HepG2 (cell line): ENCODE results near the gene ORMDL3. TPM values are rescaled to one million over a fixed set of nuclear protein-coding genes. Genes with fewer than 3 reads are reported as not detected.

Experiments used
- ATM ChIP-seq: fragments of 450-650 bp; IDR thresholded peaks from 2 replicates; pipeline ENCODE4 v1.7.1; 2017; ENCODE audit warnings: mild to moderate bottlenecking, borderline replicate concordance
- CBX1 ChIP-seq: IDR thresholded peaks from one replicate; pipeline ENCODE4 v1.6.1; 2016; ENCODE audit warnings: antibody characterized with exemption, low read depth
- CCAR2 ChIP-seq: fragments of 200-400 bp; formaldehyde crosslinking; optimal IDR thresholded peaks from 2 replicates; pipeline ENCODE3; 2018; ENCODE audit warnings: low read depth, mild to moderate bottlenecking, low read length, moderate library complexity
- DNMT3B ChIP-seq: conservative IDR thresholded peaks from 2 replicates; pipeline ENCODE4 v1.6.1; 2016; ENCODE audit warnings: missing biosample characterization, control low read depth
- FOSL2 ChIP-seq: sonication (generic); formaldehyde crosslinking; IDR thresholded peaks from 2 replicates; pipeline ENCODE4 v1.4.0; 2020; ENCODE audit warnings: missing genetic modification reagents
- GFI1 ChIP-seq: sonication (generic); formaldehyde crosslinking; IDR thresholded peaks from 2 replicates; pipeline ENCODE4 v1.5.0; 2020; ENCODE audit warnings: missing genetic modification reagents, mild to moderate bottlenecking, borderline replicate concordance
- HOXA3 ChIP-seq: sonication (generic); formaldehyde crosslinking; IDR thresholded peaks from 2 replicates; pipeline ENCODE4 v1.5.0; 2020; ENCODE audit warnings: missing genetic modification reagents
- KLF15 ChIP-seq: sonication (generic); formaldehyde crosslinking; IDR thresholded peaks from 2 replicates; pipeline ENCODE4 v1.8.1; 2023; ENCODE audit warnings: borderline replicate concordance, mild to moderate bottlenecking, inconsistent platforms, missing genetic modification reagents, mixed read lengths
- MBD4 ChIP-seq: IDR thresholded peaks from 2 replicates; pipeline ENCODE4 v1.6.1; 2012; ENCODE audit warnings: low read length, inconsistent platforms, borderline replicate concordance
- MIXL1 ChIP-seq: IDR thresholded peaks from 2 replicates; pipeline ENCODE4 v1.6.1; 2016
- NFE2L1 ChIP-seq: sonication (generic); formaldehyde crosslinking; IDR thresholded peaks from 2 replicates; pipeline ENCODE4 v1.4.0; 2020; ENCODE audit warnings: missing genetic modification reagents, mild to moderate bottlenecking, borderline replicate concordance
- NR1H2 ChIP-seq: sonication (generic); formaldehyde crosslinking; IDR thresholded peaks from 2 replicates; pipeline ENCODE4 v1.8.1; 2022; ENCODE audit warnings: low read depth, missing genetic modification reagents, borderline replicate concordance
- PPARG ChIP-seq: conservative IDR thresholded peaks from 2 replicates; pipeline ENCODE4 v1.6.1; 2016; ENCODE audit warnings: missing biosample characterization, missing genetic modification reagents
- RELA ChIP-seq: sonication (generic); formaldehyde crosslinking; IDR thresholded peaks from 2 replicates; pipeline ENCODE4 v1.4.0; 2020; ENCODE audit warnings: missing genetic modification reagents
- SOX13 ChIP-seq, 3 experiments: fragments of 450-650 bp in 1 of 3; sonication (generic) in 1 of 3; formaldehyde crosslinking in 1 of 3; IDR thresholded peaks in 2 of 3; conservative IDR thresholded peaks in 1 of 3; 2 replicates each; pipeline versions ENCODE4 v1.5.0 to v1.6.1; 2016 to 2020; ENCODE audit warnings: antibody characterized with exemption in 1 of 3, mild to moderate bottlenecking in 1 of 3, missing compliant biosample characterization in 1 of 3, missing genetic modification reagents in 1 of 3, moderate library complexity in 1 of 3
- SP1 ChIP-seq, 2 experiments: fragments of 450-650 bp in 1 of 2; sonication (generic) in 1 of 2; formaldehyde crosslinking in 1 of 2; IDR thresholded peaks; 2 replicates each; pipeline versions ENCODE4 v1.4.0 to v1.6.1; 2016 to 2020; ENCODE audit warnings: missing genetic modification reagents in 1 of 2
- THAP11 ChIP-seq: IDR thresholded peaks from 2 replicates; pipeline ENCODE4 v1.6.1; 2016; ENCODE audit warnings: missing biosample characterization, missing genetic modification reagents
- XBP1 ChIP-seq: sonication (generic); formaldehyde crosslinking; IDR thresholded peaks from 2 replicates; pipeline ENCODE4 v1.5.0; 2020; ENCODE audit warnings: missing genetic modification reagents
- ZBTB21 ChIP-seq: sonication (generic); formaldehyde crosslinking; IDR thresholded peaks from 2 replicates; pipeline ENCODE4 v1.4.0; 2020; ENCODE audit warnings: missing genetic modification reagents
- ZFP90 ChIP-seq: sonication (generic); formaldehyde crosslinking; IDR thresholded peaks from 2 replicates; pipeline ENCODE4 v1.8.0; 2022; ENCODE audit warnings: missing genetic modification reagents, mild to moderate bottlenecking, inconsistent platforms, borderline replicate concordance
- ZNF674 ChIP-seq: sonication (generic); formaldehyde crosslinking; IDR thresholded peaks from 2 replicates; pipeline ENCODE4 v1.5.0; 2020; ENCODE audit warnings: low read depth, mild to moderate bottlenecking, missing genetic modification reagents
- polyA plus RNA-seq, 8 experiments: library from polyadenylated mRNA; depleted of rRNA in 3 of 8; stranded (reverse) in 7 of 8; unstranded in 1 of 8; fragments of >200 nt; fragmentation: Illumina TruSeq in 4 of 8; extraction: Trizol in 4 of 8; gene quantifications; 2 replicates each; pipeline versions ENCODE4 v1.2.1 to v1.2.3, GENCODE V29; 2011 to 2016; ENCODE audit warnings: low read depth in 4 of 8, missing spikeins in 1 of 8, mixed read lengths in 1 of 8; ENCODE audit not compliant: insufficient read depth in 1 of 8
- total RNA-seq, 5 experiments: library from RNA; depleted of rRNA; stranded (reverse); fragments of >200 nt; fragmentation: Illumina TruSeq; extraction: Trizol; gene quantifications; 2 replicates each; pipeline ENCODE4 v1.2.3, GENCODE V29; 2016; ENCODE audit warnings: low read depth in 1 of 5
- TF ChIP-seq, protein P1 (sequence below): sonication (generic); formaldehyde crosslinking; IDR thresholded peaks from 2 replicates; pipeline ENCODE4 v1.4.0; 2020; ENCODE audit warnings: missing genetic modification reagents
- TF ChIP-seq, protein P2 (sequence below): sonication (generic); formaldehyde crosslinking; IDR thresholded peaks from 2 replicates; pipeline ENCODE4 v1.4.0; 2020; ENCODE audit warnings: missing genetic modification reagents, mild to moderate bottlenecking, borderline replicate concordance
- TF ChIP-seq, protein P3 (sequence below): IDR thresholded peaks from 2 replicates; pipeline ENCODE4 v1.6.1; 2016; ENCODE audit warnings: missing genetic modification reagents, missing compliant biosample characterization
- TF ChIP-seq, protein P4 (sequence below): sonication (generic); formaldehyde crosslinking; IDR thresholded peaks from 2 replicates; pipeline ENCODE4 v1.5.0; 2020; ENCODE audit warnings: mild to moderate bottlenecking, low read depth, missing genetic modification reagents, borderline replicate concordance
- TF ChIP-seq, protein P5 (sequence below): sonication (generic); formaldehyde crosslinking; IDR thresholded peaks from 2 replicates; pipeline ENCODE4 v1.8.0; 2022; ENCODE audit warnings: mild to moderate bottlenecking, missing genetic modification reagents

ORMDL3 gene
- total and polyA plus RNA-seq, 2 of the 13 experiments (the other 11 are each of a cell fraction or from before 2014, with no cell fraction given), result 181 to 384 TPM

DNA sequence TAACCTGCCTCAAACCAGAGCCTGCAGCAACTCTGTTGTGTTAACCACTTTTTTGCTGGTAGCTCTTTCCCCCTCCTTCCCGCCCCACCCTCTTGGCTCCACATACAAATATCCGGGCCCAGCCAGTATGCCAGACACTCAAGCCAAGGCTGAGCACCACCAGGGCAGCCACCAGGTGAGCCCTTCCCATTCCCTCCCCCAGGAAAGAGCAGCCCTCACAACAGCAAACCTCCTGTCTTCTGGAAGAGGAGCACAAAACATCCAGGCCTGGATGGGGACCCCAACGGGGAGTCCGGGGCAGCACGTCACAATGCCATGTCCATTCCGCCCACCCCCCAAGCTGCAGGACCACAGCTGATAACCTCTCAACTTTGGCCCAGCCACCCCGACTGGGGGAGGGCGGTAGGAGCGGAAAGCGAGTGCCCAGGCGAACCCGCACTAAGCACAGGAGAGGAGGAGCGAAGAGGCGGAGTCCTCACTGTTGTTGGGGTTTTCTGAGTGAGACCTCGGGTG lies 757 bp downstream of the ORMDL3 start (continued):
- TF ChIP-seq, protein P1, sequence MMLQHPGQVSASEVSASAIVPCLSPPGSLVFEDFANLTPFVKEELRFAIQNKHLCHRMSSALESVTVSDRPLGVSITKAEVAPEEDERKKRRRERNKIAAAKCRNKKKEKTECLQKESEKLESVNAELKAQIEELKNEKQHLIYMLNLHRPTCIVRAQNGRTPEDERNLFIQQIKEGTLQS (CRISPR knock-in tag), result no peak
- TF ChIP-seq, protein P2, sequence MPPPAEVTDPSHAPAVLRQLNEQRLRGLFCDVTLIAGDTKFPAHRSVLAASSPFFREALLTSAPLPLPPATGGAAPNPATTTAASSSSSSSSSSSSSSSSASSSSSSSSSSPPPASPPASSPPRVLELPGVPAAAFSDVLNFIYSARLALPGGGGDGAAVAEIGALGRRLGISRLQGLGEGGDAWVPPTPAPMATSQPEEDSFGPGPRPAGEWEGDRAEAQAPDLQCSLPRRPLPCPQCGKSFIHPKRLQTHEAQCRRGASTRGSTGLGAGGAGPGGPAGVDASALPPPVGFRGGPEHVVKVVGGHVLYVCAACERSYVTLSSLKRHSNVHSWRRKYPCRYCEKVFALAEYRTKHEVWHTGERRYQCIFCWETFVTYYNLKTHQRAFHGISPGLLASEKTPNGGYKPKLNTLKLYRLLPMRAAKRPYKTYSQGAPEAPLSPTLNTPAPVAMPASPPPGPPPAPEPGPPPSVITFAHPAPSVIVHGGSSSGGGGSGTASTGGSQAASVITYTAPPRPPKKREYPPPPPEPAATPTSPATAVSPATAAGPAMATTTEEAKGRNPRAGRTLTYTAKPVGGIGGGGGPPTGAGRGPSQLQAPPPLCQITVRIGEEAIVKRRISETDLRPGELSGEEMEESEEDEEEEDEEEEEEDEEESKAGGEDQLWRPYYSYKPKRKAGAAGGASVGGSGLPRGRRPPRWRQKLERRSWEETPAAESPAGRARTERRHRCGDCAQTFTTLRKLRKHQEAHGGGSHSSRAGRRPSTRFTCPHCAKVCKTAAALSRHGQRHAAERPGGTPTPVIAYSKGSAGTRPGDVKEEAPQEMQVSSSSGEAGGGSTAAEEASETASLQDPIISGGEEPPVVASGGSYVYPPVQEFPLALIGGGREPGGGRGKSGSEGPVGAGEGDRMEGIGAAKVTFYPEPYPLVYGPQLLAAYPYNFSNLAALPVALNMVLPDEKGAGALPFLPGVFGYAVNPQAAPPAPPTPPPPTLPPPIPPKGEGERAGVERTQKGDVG (CRISPR knock-in tag), result no peak
- TF ChIP-seq PPARG (CRISPR knock-in tag) (peak; percentile 98), CCAR2 (no peak), HOXA3 (peak; percentile 58; the same call in 1 of the 2 replicates), MBD4 (no peak), ZFP90 (CRISPR knock-in tag) (no peak), ATM (no peak), ZBTB21 (no peak), THAP11 (CRISPR knock-in tag) (peak; percentile 45; the same call in 1 of the 2 replicates), SP1 (IDR thresholded peaks at IDR 0.05) (no peak), SP1 (CRISPR knock-in tag; IDR thresholded peaks at IDR 0.05) (no peak), NR1H2 (CRISPR knock-in tag) (no peak), DNMT3B (CRISPR knock-in tag) (no peak), RELA (CRISPR knock-in tag) (no peak), GFI1 (CRISPR knock-in tag) (no peak), FOSL2 (CRISPR knock-in tag) (peak; percentile 43), KLF15 (CRISPR knock-in tag) (no peak), MIXL1 (CRISPR knock-in tag) (peak; percentile 53; the same call in 1 of the 2 replicates), ZNF674 (CRISPR knock-in tag) (no peak), CBX1 (no peak), SOX13 (IDR thresholded peaks at IDR 0.05) (0 out of 2 replicates have a peak, but pooled peaks have one; percentile 5), SOX13 (CRISPR knock-in tag; conservative IDR thresholded peaks at IDR 0.05 in 1 of 2, IDR thresholded peaks at IDR 0.05 in 1 of 2) (peak in 1 of 2 experiments; percentile 31; a peak in 1 of 4 replicates), NFE2L1 (CRISPR knock-in tag) (no peak), XBP1 (CRISPR knock-in tag) (no peak)
- TF ChIP-seq, protein P3, sequence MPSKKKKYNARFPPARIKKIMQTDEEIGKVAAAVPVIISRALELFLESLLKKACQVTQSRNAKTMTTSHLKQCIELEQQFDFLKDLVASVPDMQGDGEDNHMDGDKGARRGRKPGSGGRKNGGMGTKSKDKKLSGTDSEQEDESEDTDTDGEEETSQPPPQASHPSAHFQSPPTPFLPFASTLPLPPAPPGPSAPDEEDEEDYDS (CRISPR knock-in tag), result peak; percentile 86
- TF ChIP-seq, protein P4, sequence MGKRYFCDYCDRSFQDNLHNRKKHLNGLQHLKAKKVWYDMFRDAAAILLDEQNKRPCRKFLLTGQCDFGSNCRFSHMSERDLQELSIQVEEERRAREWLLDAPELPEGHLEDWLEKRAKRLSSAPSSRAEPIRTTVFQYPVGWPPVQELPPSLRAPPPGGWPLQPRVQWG (CRISPR knock-in tag), result no peak
- TF ChIP-seq, protein P5, sequence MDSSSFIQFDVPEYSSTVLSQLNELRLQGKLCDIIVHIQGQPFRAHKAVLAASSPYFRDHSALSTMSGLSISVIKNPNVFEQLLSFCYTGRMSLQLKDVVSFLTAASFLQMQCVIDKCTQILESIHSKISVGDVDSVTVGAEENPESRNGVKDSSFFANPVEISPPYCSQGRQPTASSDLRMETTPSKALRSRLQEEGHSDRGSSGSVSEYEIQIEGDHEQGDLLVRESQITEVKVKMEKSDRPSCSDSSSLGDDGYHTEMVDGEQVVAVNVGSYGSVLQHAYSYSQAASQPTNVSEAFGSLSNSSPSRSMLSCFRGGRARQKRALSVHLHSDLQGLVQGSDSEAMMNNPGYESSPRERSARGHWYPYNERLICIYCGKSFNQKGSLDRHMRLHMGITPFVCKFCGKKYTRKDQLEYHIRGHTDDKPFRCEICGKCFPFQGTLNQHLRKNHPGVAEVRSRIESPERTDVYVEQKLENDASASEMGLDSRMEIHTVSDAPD (CRISPR knock-in tag), result no peak
